Left ventricle myocardium inferior (tissue), 1 donor: ENCODE data around the gene RDH13. TPM values are rescaled to one million over a fixed set of nuclear protein-coding genes. Genes with fewer than 3 reads are reported as not detected.
"Not testable (repeated sequence)": the region's sequence is repeated elsewhere in the genome, so short reads cannot be mapped to it uniquely, and the experiment has no call there.

Experiments
- DNase-seq: peaks from one replicate; pipeline ENCODE4 v3.0.0-alpha.2; 2020
- H3K27ac ChIP-seq: fragments of 200-600 bp; replicated peaks from 2 replicates; pipeline ENCODE4 v1.8.0; 2021
- H3K27me3 ChIP-seq: fragments of 200-600 bp; 2 replicates; pipeline ENCODE4 v1.8.0; 2021; ENCODE audit warnings: low read depth
- H3K36me3 ChIP-seq: fragments of 200-600 bp; 2 replicates; pipeline ENCODE4 v1.8.0; 2021
- H3K4me1 ChIP-seq: fragments of 200-600 bp; 2 replicates; pipeline ENCODE4 v1.8.0; 2021
- H3K4me3 ChIP-seq: fragments of 200-600 bp; 2 replicates; pipeline ENCODE4 v1.8.0; 2021; ENCODE audit warnings: mild to moderate bottlenecking, moderate library complexity
- H3K9me3 ChIP-seq: fragments of 200-600 bp; replicated peaks from 2 replicates; pipeline ENCODE4 v1.8.0; 2021
- CTCF ChIP-seq: fragments of 200-600 bp; IDR thresholded peaks from 2 replicates; pipeline ENCODE4 v1.8.0; 2021; ENCODE audit warnings: antibody characterized with exemption, mild to moderate bottlenecking, borderline replicate concordance
- intact Hi-C: fragments of 100-400 bp; cut with micrococcal nuclease; formaldehyde crosslinking; loops from one replicate; pipeline ENCODE4 v1.11.0; 2022
- total RNA-seq: library from RNA; stranded (reverse); fragmentation: NEBNext Ultra II Directional; extraction: Animal tissue kit (Norgen Biotek cat#: 25700); gene quantifications from one replicate; pipeline ENCODE4 v1.2.1, GENCODE V29; 2021
- donor health status: DM: no; HTN: yes; CAD: no; lungs with severe emphysema.

The RDH13 gene
- total RNA-seq, 1 donor from 2014 or later: 53.8 TPM

- no peak for DNase-seq
- Histone ChIP-seq H3K4me1 (no peaks in the 10 kb centered on the region), H3K4me3 (no peak overlapping the region), H3K27me3 (no peaks in the 10 kb centered on the region), H3K27ac (no peak overlapping the region), H3K36me3 (no peaks in the 10 kb centered on the region), H3K9me3 (no peaks in the 10 kb centered on the region)
- TF ChIP-seq CTCF: no peak
- intact Hi-C loops: no loop called here
Measured at GRCh38 chr19:55034751-55035150, 28.2 kb downstream of the RDH13 start.

- H3K36me3 ChIP-seq, intact Hi-C loops, H3K4me3 ChIP-seq, H3K27ac ChIP-seq, DNase-seq, H3K4me1 ChIP-seq, H3K27me3 ChIP-seq, H3K9me3 ChIP-seq: not testable (repeated sequence)
Measured at GRCh38 chr19:55032976-55033643, 29.8 kb downstream of the RDH13 start.

GRCh38 chr19:55032170-55032800 lies 30.7 kb downstream of the RDH13 start:
- DNase-seq: no peak
- H3K36me3 ChIP-seq: no peaks in the 10 kb centered on the region
- no peaks in the 10 kb centered on the region for H3K9me3 ChIP-seq
- H3K27ac ChIP-seq: no peak overlapping the region
- H3K4me3 ChIP-seq: no peak overlapping the region
- H3K4me1 ChIP-seq: no peaks in the 10 kb centered on the region
- no peaks in the 10 kb centered on the region for H3K27me3 ChIP-seq
- TF ChIP-seq CTCF: no peak
- intact Hi-C loops: no loop called here

GRCh38 chr19:55031178-55031577 lies 31.8 kb downstream of the RDH13 start:
- H3K4me1 ChIP-seq: no peaks in the 10 kb centered on the region
- H3K4me3 ChIP-seq: no peak overlapping the region
- H3K9me3 ChIP-seq: no peaks in the 10 kb centered on the region
- no peak for TF ChIP-seq CTCF
- no peak overlapping the region for H3K27ac ChIP-seq
- no peaks in the 10 kb centered on the region for H3K27me3 ChIP-seq
- H3K36me3 ChIP-seq: no peaks in the 10 kb centered on the region
- DNase-seq: no peak
- intact Hi-C loops: no loop called here

GRCh38 chr19:55028757-55029156 lies 34.2 kb downstream of the RDH13 start:
- no peak overlapping the region for H3K27ac ChIP-seq
- DNase-seq: no peak
- no peaks in the 10 kb centered on the region for H3K9me3 ChIP-seq
- H3K4me1 ChIP-seq: no peaks in the 10 kb centered on the region
- no peaks in the 10 kb centered on the region for H3K36me3 ChIP-seq
- intact Hi-C loops: no loop called here
- H3K27me3 ChIP-seq: no peaks in the 10 kb centered on the region
- no peak overlapping the region for H3K4me3 ChIP-seq
- TF ChIP-seq CTCF: no peak
